ENCODE data around the gene LKAAEAR1.

LKAAEAR1 gene

DNA sequence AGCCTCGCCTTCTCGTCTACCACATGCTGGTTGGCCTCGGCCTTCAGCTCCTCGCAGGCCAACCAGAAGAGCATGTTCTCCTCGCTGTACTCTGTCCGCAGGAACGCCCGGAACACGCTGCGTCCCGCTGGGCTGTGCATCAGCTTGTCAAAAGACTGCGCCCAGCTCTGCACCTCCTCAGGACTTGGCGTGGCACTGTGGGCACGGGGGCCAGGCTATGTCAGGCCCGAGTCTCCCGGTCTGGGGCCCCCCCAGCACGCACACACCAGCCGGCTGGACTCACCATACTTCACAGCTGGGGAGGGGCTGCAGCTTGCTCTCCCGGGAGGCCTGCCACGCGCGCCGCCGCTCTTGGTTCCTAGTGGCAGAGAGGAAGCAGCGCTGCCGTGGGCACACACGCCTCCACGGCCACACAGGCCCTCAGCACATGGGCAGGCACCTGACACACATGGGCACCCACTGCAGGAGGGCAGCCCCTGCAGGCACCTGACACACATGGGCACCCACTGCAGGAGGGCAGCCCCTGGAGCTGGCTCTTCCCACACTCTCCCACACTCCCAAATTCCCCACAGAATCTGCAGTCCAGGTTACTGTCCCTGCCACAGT is 9.9 kb downstream of the LKAAEAR1 start:
- no peak overlapping the region for H3K27ac ChIP-seq
- TF ChIP-seq CTCF (conservative IDR thresholded peaks at IDR 0.05) = no peak

DNA sequence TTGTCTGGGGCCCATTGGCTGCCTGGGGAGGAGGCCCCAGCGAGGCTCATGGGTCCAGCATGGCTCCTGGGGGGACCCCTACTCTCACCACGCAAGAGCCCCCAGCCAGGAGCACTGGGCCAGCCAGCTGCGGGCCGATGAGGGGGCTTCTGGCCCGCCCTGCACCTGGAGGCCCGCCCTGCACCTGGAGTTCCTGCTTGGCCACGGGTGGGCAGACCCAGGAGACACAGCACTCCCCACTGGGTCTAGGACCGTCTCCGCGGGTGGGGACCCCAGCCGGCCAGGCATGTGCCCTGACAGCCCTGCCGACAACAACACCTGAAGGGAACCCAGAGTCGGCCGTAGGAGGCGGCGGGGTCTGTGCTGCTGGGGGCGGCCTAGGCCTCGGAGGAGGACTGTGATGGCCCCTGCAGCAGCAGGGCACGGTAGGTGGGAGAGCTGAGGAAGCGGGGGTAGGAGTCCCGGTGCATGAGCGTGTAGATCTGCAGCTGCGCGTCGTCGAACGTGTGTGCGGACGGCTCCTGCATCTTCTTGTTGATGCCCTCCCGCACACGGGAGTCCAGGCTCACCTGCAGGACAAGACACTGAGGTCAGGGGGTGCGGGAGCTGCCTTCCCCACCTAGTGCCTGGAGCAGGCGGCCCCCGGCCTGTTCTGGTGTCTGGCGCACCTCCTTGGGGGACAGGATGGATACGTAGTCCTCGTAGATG is 10.6 kb downstream of the LKAAEAR1 start:
- no peak overlapping the region for H3K27ac ChIP-seq
- no peak for TF ChIP-seq CTCF (conservative IDR thresholded peaks at IDR 0.05)

DNA sequence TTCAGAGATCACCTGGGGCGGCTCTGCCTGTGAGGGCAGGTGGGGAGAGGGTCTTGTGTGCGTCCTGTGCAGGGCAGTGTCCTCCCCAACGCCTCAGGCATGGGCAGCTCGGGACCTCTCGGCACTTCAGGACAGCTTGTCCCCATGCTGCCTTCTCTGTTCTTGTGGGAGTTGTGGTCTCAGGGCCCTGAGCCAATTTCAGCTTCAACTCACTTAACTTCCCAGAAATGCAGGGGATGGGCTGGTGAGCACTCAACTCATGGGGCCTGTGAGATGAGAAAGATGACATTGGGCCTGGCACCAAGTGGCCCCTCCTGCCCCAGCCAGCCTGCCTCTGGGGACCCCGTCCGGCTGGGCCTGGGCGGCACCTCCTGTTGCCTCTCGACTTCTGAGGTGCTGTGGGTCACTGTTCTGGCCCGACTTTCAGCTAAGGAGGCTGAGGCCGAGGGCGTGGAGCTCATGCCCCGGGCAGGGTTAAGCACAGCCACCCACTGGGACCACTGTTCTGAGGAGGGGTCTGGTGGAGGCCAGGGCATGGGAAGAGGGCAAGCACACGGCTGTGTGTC is 11.6 kb downstream of the LKAAEAR1 start:
- H3K27ac ChIP-seq = no peak overlapping the region
- no peak for TF ChIP-seq CTCF (conservative IDR thresholded peaks at IDR 0.05)

DNA sequence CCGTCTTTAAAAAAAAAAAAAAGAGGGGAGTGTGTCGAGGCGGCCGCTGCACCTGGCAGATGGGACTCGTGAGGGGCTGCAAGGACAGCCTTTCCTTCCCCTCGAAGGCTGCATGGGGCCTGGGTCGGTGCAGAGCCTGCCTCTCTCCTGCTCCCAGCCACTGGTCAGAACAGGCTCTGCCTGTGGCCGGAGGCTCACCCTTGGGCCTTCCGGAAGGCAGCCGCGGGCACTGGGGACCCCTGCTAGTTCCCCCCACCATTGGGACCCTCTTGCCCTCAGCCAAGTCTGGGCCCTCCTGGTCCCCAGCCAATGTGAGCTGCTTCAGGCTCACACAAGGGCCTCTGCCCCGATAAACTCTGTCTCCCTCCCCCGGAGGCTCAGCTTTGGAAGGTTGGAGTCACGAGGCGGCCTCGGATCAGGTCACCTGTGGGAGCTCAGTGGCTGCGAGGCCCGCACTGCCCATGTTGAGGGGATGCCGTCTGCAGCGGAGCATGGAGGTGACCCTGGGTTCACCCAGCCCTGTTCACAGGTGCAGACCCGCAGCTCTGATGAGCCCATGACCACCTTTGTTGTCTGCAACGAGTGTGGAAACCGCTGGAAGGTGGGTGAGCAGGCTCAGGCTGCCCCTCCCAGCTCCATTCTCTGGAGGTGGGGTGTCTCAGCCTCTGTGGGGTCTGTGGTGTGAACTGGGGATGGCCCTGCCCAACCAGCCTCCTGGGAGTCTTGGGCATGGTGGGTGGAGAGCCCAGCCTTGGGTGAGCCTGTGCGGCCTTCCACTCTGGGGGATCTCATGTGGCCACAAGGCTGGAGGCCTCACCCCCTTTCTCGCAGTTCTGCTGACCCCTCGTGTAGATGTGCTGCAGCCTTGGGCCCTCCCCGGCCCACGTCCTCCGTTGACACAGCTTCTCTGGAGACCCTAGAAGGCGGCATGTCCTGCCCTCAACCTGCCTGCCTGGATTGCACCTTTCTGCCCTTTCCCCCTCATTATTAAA is 12.6 kb downstream of the LKAAEAR1 start:
- no peak overlapping the region for H3K27ac ChIP-seq
- TF ChIP-seq CTCF (conservative IDR thresholded peaks at IDR 0.05) = no peak

GRCh38 chr20:64070244-64070993 is 13.8 kb downstream of the LKAAEAR1 start:
- TF ChIP-seq CTCF (conservative IDR thresholded peaks at IDR 0.05) = no peak
- no peak overlapping the region for H3K27ac ChIP-seq

DNA sequence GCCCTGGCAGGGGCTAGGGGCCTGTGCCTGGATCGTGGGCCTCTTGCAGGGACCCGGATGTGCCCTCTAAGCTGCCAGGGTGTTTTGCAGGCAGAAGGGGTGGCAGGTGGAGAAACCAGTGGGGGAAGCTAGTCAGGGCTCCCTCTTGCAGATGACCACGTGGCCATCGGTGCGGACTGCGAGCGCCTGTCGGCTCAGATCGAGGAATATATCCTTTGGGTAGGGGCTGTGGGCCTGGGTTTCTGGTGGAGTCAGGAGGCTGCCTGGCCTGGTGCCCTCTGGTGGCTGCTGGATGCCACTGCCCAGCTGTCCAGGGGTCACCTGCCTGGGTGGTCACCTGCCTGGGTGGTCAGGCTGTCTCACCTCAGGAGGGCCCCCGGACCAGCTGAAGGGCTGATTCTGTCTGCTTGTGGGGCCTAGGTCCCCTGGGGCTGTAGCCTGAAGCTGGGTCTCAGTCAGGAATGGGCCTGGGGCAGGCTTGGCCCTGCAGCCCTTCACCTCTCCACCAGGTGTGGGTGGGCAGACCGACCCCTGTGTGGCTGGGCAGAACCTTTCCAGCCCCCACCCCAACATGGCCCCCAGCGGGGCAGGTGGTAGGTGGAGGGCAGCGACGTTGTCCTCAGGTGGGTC is 14.5 kb downstream of the LKAAEAR1 start:
- peak; percentile 97 for TF ChIP-seq CTCF (conservative IDR thresholded peaks at IDR 0.05)

More for the DNA sequence above, 14.5 kb downstream of the LKAAEAR1 start:
- no peak overlapping the region for H3K27ac ChIP-seq

Measured in VCaP (cell line).